BLaER1 treated with 17β-estradiol and CSF1 and Interleukin-3, amounts not matched to agents 10 nM and 100 nM (cell line): ENCODE data around the gene BMP10.
A peak's percentile ranks its signal among the peaks of the same experiment; 100 is the strongest.

Experiments used
- H3K27ac ChIP-seq, 11 experiments: shearing (Covaris generic); formaldehyde crosslinking; 2 replicates each; pipeline ENCODE4 v1.8.1; 2022
- H3K27me3 ChIP-seq, 11 experiments: shearing (Covaris generic); formaldehyde crosslinking; 2 replicates each; pipeline ENCODE4 v1.8.1; 2022
- H3K36me3 ChIP-seq, 11 experiments: shearing (Covaris generic); formaldehyde crosslinking; 2 replicates each; pipeline ENCODE4 v1.8.1; 2022
- H3K4me1 ChIP-seq, 10 experiments: shearing (Covaris generic); formaldehyde crosslinking; 2 replicates each; pipeline ENCODE4 v1.8.1; 2022
- H3K4me2 ChIP-seq, 11 experiments: shearing (Covaris generic); formaldehyde crosslinking; 2 replicates each; pipeline ENCODE4 v1.8.1; 2022
- H3K4me3 ChIP-seq, 10 experiments: shearing (Covaris generic); formaldehyde crosslinking; 2 replicates each; pipeline ENCODE4 v1.8.1; 2022
- H3K9ac ChIP-seq, 11 experiments: shearing (Covaris generic); formaldehyde crosslinking; 2 replicates each; pipeline ENCODE4 v1.8.1; 2022
- H3K9me3 ChIP-seq, 11 experiments: shearing (Covaris generic); formaldehyde crosslinking; replicated peaks in 1 of 11; 2 replicates each; pipeline ENCODE4 v1.8.1; 2022
- H4K20me1 ChIP-seq, 11 experiments: shearing (Covaris generic); formaldehyde crosslinking; 2 replicates each; pipeline ENCODE4 v1.8.1; 2022
- Cebpa-rat ChIP-seq, 11 experiments: shearing (Covaris generic); IDR thresholded peaks; 2 replicates each; pipeline ENCODE4 v1.8.1; 2022

BMP10 gene

DNA sequence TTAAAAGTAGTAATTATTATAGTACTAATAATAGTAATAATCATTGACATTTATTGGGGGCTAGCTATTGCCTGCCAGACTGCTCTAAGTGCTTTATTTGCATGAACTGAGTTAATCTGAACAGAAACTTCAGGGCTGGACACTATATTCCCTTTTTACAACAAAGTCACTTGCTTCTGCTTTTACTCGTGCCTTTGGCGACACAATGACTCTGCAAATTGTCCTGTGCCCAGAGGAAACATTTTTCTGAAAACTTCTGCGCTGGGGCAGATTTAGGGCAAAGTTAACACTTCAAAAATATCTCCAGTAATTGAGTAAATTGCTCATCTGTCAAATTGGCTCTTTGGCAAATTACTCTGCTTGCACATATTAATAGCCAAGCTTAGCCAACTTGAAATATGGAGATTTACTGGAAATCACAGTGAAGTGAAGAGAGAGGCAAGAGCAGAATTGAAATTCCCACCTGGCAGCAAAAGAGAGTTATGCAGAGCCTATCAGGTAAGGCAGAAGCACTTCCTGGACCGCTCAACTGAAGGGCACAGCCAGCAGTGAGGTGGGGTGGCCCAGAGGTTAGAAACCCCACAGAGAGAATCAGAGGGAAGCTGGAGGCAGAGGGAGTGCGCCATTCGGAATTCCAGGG lies 36.3 kb downstream of the BMP10 start:
- Histone ChIP-seq H3K9ac (peak overlapping the region; percentile 55 to 86 (median 70)), H3K4me3 (peak overlapping the region in 2 of 10 experiments; percentile 3 to 10; a peak in 1 of 20 replicates), H4K20me1 (no peaks in the 10 kb centered on the region), H3K36me3 (no peaks in the 10 kb centered on the region), H3K4me1 (peaks cover 79 to 84% (median 82%) of the 10 kb centered on the region in 10 experiments), H3K9me3 (peaks cover 0 to 12% (median 8%) of the 10 kb centered on the region in 11 experiments; a peak in 13 of 22 replicates), H3K27ac (peak overlapping the region; percentile 80 to 98 (median 94)), H3K4me2 (peak overlapping the region; percentile 66 to 94 (median 79)), H3K27me3 (no peaks in the 10 kb centered on the region)
- no peak for TF ChIP-seq Cebpa-rat (IDR thresholded peaks at IDR 0.05)

DNA sequence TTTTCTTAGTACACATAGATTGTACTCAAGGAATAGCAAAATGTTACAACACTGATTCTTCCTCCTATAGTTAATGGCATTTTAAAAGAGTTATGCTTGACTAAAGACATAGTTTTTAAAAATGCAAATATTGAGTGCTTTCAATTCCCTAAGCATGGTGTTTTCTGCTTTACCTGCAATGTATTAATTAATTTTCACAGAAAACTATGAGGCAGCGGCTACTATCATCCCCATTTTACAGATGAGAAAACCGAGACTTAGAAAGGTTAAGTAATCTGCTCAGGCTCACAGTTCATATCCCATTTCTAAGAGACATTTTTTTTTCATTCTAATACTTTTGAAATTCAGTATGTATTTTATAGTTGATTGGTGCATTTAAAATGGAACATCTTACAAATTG lies 38.0 kb downstream of the BMP10 start:
- H4K20me1 ChIP-seq = no peaks in the 10 kb centered on the region
- H3K36me3 ChIP-seq = peaks cover 0 to 3% (median 0%) of the 10 kb centered on the region in 11 experiments; a peak in 3 of 22 replicates
- peak overlapping the region in 8 of 11 experiments; percentile 75 to 90 (median 82); a peak in 11 of 22 replicates for H3K9ac ChIP-seq
- H3K4me2 ChIP-seq = peak overlapping the region; percentile 79 to 94 (median 85)
- H3K9me3 ChIP-seq = no peaks in the 10 kb centered on the region
- peaks cover 94 to 97% (median 96%) of the 10 kb centered on the region in 10 experiments for H3K4me1 ChIP-seq
- TF ChIP-seq Cebpa-rat (IDR thresholded peaks at IDR 0.05) = no peak
- H3K4me3 ChIP-seq = no peak overlapping the region; a peak in 1 of 20 replicates
- no peaks in the 10 kb centered on the region for H3K27me3 ChIP-seq
- H3K27ac ChIP-seq = peak overlapping the region; percentile 90 to 98 (median 94); a peak in 21 of 22 replicates

DNA sequence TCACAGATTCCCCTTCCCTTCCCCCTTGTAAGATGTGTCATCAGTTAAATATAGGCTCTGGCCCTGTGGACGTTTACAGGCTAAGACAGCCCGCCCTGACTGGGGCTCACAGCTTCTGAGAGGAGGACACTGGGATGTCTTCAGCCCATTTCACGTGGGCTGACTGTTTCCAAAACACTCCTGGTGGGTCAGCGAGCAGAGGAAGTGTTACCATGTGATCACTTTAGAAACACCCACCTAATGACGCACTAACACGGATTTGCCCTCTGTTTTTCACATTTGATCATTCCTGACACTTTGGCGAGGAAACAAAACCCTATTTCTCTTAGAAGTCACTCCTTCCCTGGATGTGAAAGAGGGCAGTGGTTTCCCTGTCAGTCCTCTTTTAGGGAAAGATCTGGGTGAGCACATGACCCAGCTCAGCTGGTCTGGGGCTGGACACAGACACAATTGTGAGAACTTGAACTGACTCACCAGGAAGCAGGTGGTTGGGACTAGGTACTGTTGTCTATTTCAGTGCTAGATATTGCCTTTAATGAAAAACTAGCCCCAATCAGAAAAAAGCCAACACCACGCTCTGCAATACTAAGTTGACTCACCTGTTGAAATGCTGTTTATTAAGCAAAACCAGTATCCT lies 38.8 kb downstream of the BMP10 start:
- H3K4me3 ChIP-seq = peak overlapping the region in 5 of 10 experiments; percentile 14 to 43 (median 34); a peak in 8 of 20 replicates
- H3K36me3 ChIP-seq = peaks cover 0 to 10% (median 5%) of the 10 kb centered on the region in 11 experiments; a peak in 9 of 22 replicates
- no peaks in the 10 kb centered on the region for H3K27me3 ChIP-seq
- peaks cover 95 to 99% (median 97%) of the 10 kb centered on the region in 10 experiments for H3K4me1 ChIP-seq
- peak overlapping the region; percentile 90 to 98 (median 94) for H3K27ac ChIP-seq
- TF ChIP-seq Cebpa-rat (IDR thresholded peaks at IDR 0.05) = no peak
- no peaks in the 10 kb centered on the region for H4K20me1 ChIP-seq
- H3K9me3 ChIP-seq = no peaks in the 10 kb centered on the region
- H3K9ac ChIP-seq = peak overlapping the region; percentile 75 to 90 (median 81)
- peak overlapping the region; percentile 79 to 94 (median 85) for H3K4me2 ChIP-seq

DNA sequence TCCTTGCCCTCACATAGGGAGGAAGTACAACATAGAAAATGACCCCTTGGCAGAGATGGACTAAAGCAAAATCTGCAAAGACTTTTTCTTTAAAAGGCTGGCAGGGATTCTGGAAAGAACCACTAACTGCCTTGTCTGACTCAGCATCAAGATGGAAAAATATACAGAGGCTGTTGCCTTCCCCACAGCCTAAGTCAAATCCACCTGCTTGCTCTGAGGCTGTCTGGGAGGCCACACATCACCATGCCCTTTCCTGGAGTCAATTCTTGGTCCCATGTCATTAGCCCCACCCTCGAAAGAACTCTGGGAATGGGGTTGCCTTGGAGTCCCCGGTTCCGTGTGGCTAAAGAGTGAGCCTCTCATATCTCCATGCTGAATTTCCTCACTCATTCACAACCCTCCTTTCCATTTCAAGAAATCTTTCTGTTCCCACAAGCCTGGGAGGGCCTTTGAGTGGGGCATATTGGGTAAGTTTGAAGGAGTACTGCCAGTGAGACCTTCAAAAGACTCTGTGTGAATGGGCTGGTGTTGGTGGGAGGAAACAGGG lies 39.4 kb downstream of the BMP10 start:
- Histone ChIP-seq H3K9ac (peak overlapping the region; percentile 75 to 90 (median 81)), H3K36me3 (peaks cover under 1 to 16% (median 10%) of the 10 kb centered on the region in 11 experiments; a peak in 19 of 22 replicates), H3K4me2 (peak overlapping the region; percentile 79 to 94 (median 85)), H3K9me3 (no peaks in the 10 kb centered on the region), H4K20me1 (no peaks in the 10 kb centered on the region), H3K4me3 (peak overlapping the region in 4 of 10 experiments; percentile 6 to 43 (median 24); a peak in 3 of 20 replicates), H3K27me3 (no peaks in the 10 kb centered on the region), H3K4me1 (peaks cover 95 to 99% (median 97%) of the 10 kb centered on the region in 10 experiments), H3K27ac (peak overlapping the region; percentile 90 to 98 (median 94))
- TF ChIP-seq Cebpa-rat (IDR thresholded peaks at IDR 0.05) = no peak

DNA sequence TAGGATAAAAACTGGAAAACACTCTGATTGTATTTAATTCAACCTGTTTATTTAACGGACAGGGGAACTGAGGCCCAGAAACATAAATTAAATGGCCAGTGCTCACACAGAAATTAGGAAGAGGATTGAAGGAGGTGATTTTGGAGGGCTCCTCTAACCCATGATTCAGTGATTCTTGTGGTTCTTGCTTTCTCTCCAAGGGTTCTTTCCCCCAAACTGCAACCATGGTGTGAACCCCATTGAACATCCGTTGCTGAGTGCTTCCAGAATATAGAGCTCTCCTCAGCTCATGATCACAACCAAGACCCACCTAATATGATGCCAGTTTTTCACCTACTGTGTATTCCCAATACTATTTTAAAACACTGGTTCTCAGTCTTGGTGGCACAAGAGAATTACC lies 41.4 kb downstream of the BMP10 start:
- peak overlapping the region; percentile 79 to 94 (median 85) for H3K4me2 ChIP-seq
- H3K27ac ChIP-seq = peak overlapping the region; percentile 90 to 98 (median 94)
- peak overlapping the region; percentile 74 to 90 (median 81) for H3K9ac ChIP-seq
- no peaks in the 10 kb centered on the region for H3K27me3 ChIP-seq
- 0 out of 22 replicates have a peak, but pooled peaks cover 0 to 2% (median 0%) of the 10 kb centered on the region in 11 experiments for H3K9me3 ChIP-seq
- H3K4me3 ChIP-seq = peak overlapping the region in 7 of 10 experiments; percentile 0 to 43 (median 24); a peak in 7 of 20 replicates
- H3K36me3 ChIP-seq = peaks cover 21 to 36% (median 31%) of the 10 kb centered on the region in 11 experiments
- peaks cover 85 to 96% (median 92%) of the 10 kb centered on the region in 10 experiments for H3K4me1 ChIP-seq
- no peaks in the 10 kb centered on the region for H4K20me1 ChIP-seq
- TF ChIP-seq Cebpa-rat (IDR thresholded peaks at IDR 0.05) = peak in 1 of 11 experiments; percentile 71; a peak in 2 of 22 replicates

DNA sequence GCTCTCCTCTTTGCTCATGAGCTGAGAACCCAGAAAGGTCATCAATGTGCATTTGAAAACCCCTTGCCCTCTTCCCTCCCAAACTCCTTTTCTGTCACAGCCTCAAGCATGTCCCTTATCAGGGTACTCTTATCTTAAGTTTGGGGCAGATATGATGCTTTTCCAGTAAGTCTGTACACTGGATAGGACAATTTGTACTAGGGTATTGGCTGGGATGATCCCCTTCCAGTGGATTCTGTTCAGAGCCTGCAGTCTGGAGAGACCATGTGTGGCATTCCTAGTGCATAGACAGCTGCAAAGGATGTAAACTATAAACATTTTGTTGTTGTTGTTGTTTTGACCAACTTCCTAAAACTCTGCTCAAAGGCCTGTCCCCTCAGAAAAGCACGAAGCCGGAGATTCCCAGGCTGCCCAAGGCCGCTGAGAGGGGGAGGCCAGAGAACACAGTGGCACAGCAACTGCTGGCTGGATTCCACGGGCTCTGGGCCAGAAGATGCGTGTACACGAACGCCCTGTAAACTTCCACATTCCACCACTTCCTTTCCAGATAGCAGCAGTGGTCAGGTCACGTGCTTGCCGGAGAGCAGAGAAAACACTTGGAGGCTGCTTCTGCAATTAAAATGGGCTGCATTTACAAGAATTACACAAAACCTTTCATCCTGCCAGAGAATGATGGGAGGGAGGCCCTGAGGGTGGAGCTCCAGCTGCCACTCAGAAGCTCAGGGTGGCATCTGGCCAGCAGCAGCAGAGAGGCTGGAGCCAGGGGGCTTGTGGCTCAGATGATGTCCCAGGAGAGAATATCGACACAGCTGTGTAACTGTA lies 42.1 kb downstream of the BMP10 start:
- Histone ChIP-seq H3K4me2 (peak overlapping the region; percentile 79 to 94 (median 88)), H4K20me1 (no peaks in the 10 kb centered on the region), H3K4me3 (peak overlapping the region in 7 of 10 experiments; percentile 2 to 43 (median 24); a peak in 5 of 20 replicates), H3K9me3 (peaks cover 0 to 4% (median 0%) of the 10 kb centered on the region in 11 experiments; a peak in 2 of 22 replicates), H3K27me3 (no peaks in the 10 kb centered on the region), H3K9ac (peak overlapping the region; percentile 74 to 90 (median 81)), H3K36me3 (peaks cover 27 to 43% (median 37%) of the 10 kb centered on the region in 11 experiments), H3K4me1 (peaks cover 78 to 93% (median 85%) of the 10 kb centered on the region in 10 experiments), H3K27ac (peak overlapping the region; percentile 90 to 98 (median 94))
- peak in 9 of 11 experiments; percentile 56 to 98 (median 88); a peak in 16 of 22 replicates for TF ChIP-seq Cebpa-rat (IDR thresholded peaks at IDR 0.05)

DNA sequence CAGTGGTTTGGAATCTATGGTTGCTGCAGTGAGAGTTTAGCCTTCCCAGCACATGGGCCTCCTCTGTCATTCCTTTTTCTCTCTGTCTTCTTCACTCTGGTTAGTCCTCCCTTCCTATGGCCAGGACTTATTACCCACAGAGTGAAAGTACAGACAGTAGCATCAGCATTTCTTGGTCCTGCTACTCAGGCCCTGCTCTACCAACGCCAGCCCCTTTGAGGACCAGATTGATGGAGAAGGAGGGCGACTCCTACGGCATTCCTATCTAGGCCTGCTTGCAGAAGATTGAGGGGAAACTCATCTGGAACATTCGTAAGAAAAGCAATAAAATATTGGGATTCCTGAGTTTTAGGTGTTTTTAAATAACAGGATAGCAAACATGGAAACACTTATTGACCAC lies 43.5 kb downstream of the BMP10 start:
- peak overlapping the region; percentile 77 to 97 (median 94); a peak in 21 of 22 replicates for H3K27ac ChIP-seq
- H3K9ac ChIP-seq = peak overlapping the region in 10 of 11 experiments; percentile 58 to 83 (median 80); a peak in 14 of 22 replicates
- H3K27me3 ChIP-seq = no peaks in the 10 kb centered on the region
- peaks cover 66 to 87% (median 71%) of the 10 kb centered on the region in 10 experiments for H3K4me1 ChIP-seq
- H3K4me2 ChIP-seq = peak overlapping the region; percentile 76 to 94 (median 86)
- peaks cover 0 to 15% (median 0%) of the 10 kb centered on the region in 11 experiments; a peak in 6 of 22 replicates for H3K9me3 ChIP-seq
- H3K36me3 ChIP-seq = peaks cover 42 to 57% (median 51%) of the 10 kb centered on the region in 11 experiments
- no peaks in the 10 kb centered on the region for H4K20me1 ChIP-seq
- no peak overlapping the region for H3K4me3 ChIP-seq
- TF ChIP-seq Cebpa-rat (IDR thresholded peaks at IDR 0.05) = no peak

DNA sequence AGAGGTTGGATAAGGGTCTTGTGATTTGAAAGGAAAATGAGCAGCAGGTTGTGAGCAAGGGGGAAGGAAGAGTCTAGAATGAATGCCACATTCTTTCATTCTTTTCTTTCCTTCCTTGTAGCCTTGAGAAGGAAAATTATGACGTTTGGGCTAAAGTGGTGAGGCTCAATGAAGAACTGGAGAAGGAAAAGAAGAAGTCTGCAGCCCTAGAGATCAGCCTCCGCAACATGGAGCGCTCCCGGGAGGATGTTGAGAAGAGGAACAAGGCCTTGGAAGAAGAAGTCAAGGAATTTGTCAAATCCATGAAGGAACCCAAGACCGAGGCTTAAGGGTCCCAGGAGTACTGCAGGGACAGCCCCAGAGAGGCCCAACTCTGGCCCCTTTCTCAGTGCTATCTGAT lies 45.3 kb downstream of the BMP10 start:
- no peaks in the 10 kb centered on the region for H4K20me1 ChIP-seq
- no peak overlapping the region for H3K9ac ChIP-seq
- H3K4me1 ChIP-seq = peaks cover 48 to 79% (median 53%) of the 10 kb centered on the region in 10 experiments
- H3K4me3 ChIP-seq = no peak overlapping the region
- H3K27ac ChIP-seq = peak overlapping the region in 8 of 11 experiments; percentile 1 to 96 (median 34); a peak in 11 of 22 replicates
- H3K4me2 ChIP-seq = peak overlapping the region in 8 of 11 experiments; percentile 0 to 94 (median 80); a peak in 8 of 22 replicates
- H3K36me3 ChIP-seq = peaks cover 60 to 75% (median 69%) of the 10 kb centered on the region in 11 experiments
- H3K9me3 ChIP-seq = peaks cover 0 to 21% (median 0%) of the 10 kb centered on the region in 11 experiments; a peak in 7 of 22 replicates
- no peaks in the 10 kb centered on the region for H3K27me3 ChIP-seq
- TF ChIP-seq Cebpa-rat (IDR thresholded peaks at IDR 0.05) = no peak
